GM18526 (cell line): Measurements from ENCODE around the gene NCKAP5.

Source experiments
- POLR2A ChIP-seq: IDR thresholded peaks from 3 replicates; pipeline ENCODE4 v1.6.1; 2011; ENCODE audit not compliant: insufficient read length; ENCODE audit errors: extremely low read depth

NCKAP5 gene

DNA sequence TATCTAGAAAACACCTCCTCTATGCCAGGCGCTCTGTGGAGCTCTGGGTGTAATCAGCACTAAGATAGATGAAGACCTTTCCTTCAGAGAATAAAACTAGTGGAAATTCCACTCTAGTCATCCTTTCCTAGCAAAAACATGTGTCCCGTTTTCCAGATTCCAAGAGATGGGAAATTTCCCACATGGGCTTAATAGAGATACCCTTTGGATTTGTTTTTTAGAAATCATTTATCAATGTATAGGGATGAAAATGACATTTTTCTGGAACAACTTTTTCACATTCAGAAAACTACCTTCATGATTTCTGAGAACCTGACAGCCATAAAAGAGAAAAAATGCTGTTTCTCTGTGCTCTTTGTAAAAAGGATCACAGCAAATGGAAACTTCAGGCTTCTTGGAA is 152.1 kb downstream of the NCKAP5 start:
- TF ChIP-seq POLR2A = no peak

DNA sequence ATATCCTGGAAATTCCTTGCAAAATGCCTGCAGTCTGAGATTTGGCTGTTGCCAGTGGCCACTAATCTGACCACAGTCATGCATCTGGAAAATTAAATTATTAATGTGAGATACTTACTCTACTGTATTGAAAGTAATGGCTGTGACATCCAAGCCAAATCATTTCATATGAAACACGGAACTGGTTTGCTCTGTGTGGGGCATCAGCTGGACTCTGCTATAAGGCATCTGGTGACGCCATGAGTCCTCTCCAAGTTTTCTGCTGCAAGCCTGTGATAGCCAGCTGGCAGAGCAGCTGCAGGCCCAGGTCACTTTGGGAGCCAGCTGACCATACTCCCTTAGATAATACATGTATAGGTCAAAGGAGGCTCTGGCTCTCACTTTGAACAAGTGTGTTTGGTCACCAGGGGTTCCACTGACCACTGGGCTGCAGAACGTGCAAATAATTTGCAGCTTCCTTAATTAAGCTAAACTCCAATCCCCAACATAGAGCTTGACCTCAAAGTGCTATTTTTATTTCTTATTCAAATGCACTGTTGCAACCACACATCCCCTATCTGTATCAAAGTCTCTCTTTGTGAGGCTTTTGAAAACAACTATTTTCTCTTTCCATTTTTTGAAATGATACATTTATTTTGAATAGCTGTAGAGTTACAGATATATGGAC is 152.9 kb downstream of the NCKAP5 start:
- no peak for TF ChIP-seq POLR2A

- no peak for TF ChIP-seq POLR2A
Measured at GRCh38 chr2:133414486-133415209, 153.6 kb downstream of the NCKAP5 start.

DNA sequence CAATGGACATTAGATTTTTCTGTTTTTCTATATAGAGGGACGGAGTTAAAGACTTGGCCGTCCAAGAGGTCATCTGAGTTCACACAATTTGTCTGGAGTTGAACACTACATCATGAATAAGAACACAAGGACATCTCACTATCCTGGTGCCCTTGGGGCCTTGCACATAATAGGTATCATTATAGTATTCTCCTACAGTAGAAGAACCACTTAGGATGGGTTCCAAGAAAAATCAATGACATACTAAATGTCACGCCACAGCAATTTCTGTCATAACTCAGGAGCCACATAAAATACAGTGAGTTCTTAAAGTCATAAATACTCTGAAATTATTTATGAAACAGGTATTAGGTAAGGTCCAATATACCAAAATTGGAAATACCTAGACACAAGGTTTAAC is 154.4 kb downstream of the NCKAP5 start:
- TF ChIP-seq POLR2A = no peak

DNA sequence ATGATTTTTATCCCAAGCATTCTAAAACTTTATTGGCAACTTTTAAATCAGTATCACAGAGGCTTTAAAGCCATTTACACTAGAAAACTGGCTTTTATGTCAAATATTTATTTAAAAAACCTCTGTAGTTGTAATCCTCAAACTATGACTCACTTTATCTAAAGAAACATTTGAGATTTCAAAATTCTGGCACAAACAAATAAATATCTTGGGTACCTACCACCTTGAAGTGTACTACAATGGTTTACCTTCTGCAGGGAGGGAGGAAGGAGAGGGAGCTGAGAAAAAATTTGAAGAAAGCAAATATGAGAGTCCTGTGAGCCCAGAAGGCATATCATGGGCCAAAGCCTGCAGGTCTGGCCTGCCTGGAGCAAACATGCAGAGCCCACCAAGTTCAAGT is 155.6 kb downstream of the NCKAP5 start:
- TF ChIP-seq POLR2A = no peak

DNA sequence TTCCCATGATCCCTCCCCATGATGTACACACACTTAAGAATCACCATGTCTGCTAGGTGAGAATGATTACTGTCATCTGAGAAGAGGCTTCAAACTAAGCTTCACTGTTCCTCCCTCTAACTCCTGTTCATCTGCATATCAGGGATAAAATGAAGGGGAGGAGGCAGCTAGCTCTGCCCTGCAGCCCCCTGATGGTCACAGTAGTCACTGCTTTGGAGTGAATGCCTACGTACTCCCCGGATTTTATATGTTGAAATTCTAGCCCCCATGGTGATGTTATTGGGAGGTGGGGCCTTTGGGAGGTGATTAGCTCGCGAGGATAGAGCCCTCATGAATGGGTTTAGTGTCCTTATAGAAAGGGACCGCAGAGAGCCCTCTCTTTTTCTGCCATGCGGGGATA is 156.4 kb downstream of the NCKAP5 start:
- no peak for TF ChIP-seq POLR2A

GRCh38 chr2:133411101-133411500 is 157.2 kb downstream of the NCKAP5 start:
- TF ChIP-seq POLR2A = no peak

- TF ChIP-seq POLR2A = no peak
Measured at GRCh38 chr2:133409581-133410285, 158.5 kb downstream of the NCKAP5 start.

GRCh38 chr2:133408671-133409070 is 159.6 kb downstream of the NCKAP5 start:
- no peak for TF ChIP-seq POLR2A

DNA sequence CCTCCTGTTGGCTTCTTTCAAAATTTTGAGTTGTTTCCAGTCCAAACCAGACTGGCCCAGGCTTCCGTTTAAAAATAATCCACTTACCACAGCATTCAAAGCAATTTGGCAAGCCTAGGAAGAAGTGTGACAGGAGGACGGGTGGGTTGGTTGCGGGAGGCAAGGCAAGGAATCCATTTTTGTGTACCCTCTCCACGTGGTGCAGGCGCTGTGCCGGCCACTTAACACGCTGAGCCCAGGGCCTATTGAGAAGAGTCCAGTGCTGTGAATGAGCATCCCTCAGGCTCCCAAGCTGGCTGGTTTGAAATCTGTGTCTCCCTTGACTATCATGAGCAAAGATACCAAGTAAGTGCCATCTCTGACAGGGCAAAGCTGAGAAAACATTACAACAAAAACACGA is 160.9 kb downstream of the NCKAP5 start:
- TF ChIP-seq POLR2A = no peak

GRCh38 chr2:133405252-133405651 is 163.0 kb downstream of the NCKAP5 start:
- no peak for TF ChIP-seq POLR2A

DNA sequence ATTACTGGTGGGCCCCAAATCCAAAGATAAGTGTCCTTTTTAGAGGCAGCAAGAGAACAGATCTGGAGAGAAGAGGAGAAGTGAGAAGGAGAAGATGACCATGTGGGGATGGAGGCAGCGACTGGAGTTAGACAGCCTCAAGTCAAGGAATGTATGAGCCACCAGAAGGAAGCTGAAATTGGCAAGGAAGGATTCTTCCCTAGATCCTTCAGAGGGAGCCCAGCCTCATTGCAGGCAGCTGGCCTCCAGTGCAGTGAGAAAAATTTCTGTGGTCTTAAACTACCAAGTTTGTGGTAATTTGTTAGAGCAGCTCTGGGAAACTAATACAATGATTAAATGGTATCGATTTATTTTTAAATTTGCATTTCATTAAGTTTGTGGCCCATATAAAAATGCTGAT is 167.9 kb downstream of the NCKAP5 start:
- no peak for TF ChIP-seq POLR2A

DNA sequence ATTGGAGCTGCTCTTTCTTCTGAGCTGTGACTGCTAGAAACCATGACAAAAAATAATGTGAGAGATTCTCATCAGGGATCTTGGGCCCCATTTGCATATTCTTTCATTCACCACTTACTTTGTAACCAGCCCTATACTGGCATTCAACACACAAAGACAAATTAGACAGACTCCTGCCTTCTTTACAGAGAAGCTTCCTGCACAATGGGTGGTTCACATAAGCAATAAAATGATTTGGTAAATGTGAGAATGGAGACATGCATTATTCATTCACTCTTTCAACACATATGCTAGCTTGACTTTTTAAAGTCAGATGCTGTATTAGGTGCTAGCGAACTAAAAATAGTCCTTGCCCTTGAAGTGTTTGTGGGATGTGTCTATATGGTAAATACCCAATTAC is 174.4 kb downstream of the NCKAP5 start:
- no peak for TF ChIP-seq POLR2A

GRCh38 chr2:133390156-133390555 is 178.1 kb downstream of the NCKAP5 start:
- no peak for TF ChIP-seq POLR2A

- no peak for TF ChIP-seq POLR2A
Measured at GRCh38 chr2:133389569-133389968, 178.7 kb downstream of the NCKAP5 start.

DNA sequence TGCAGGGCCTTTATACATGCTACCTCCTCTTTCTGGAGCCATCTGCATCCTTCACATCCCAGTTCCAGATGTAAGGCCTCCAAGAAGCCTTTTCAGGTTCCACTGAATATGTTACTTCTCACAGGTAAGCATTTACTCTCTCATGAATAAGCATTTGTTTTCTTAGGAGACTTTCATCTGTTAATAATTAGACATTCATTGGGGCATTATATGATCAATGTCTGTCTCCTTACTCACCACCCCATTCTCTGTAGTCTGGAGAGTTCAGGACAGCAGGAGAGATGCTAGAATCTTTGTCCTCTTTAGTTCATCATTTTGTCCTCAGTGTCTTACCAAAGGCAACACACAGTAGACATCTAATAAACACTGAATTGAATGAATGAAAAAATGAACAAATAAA is 185.7 kb downstream of the NCKAP5 start:
- no peak for TF ChIP-seq POLR2A
